HEK293 (cell line): Measurements from ENCODE around the gene REX1BD.

Experiments
- CTCF ChIA-PET: fragments of 350-600 bp; formaldehyde crosslinking; extraction: SDS; loops from one replicate; lab custom pipeline; 2021; ENCODE audit warnings: antibody characterized with exemption; lab: Yijun Ruan, JAX
- POLR2A ChIA-PET: fragments of 300-600 bp; formaldehyde crosslinking; extraction: SDS; loops from one replicate; lab custom pipeline; 2020; ENCODE audit warnings: antibody characterized with exemption, inconsistent platforms; lab: Yijun Ruan, JAX
- H3K27ac ChIP-seq: fragments of 200-500 bp; sonication (Bioruptor generic); 2 replicates; pipeline ENCODE4 v1.5.1; 2014; ENCODE audit warnings: low read depth, low read length, control low read depth, inconsistent platforms; ENCODE audit errors: extremely low read depth
- H3K36me3 ChIP-seq, 2 experiments: fragments of 200-500 bp in 1 of 2; sonication (Bioruptor generic) in 1 of 2; 1 replicate in 1 of 2; 2 replicates in 1 of 2; pipeline ENCODE4 v1.5.1; 2014 to 2017; ENCODE audit warnings: inconsistent platforms in 2 of 2, low read length in 2 of 2; ENCODE audit not compliant: control insufficient read depth in 2 of 2, insufficient read depth in 1 of 2
- H3K4me1 ChIP-seq: fragments of 200-500 bp; sonication (Bioruptor generic); 2 replicates; pipeline ENCODE4 v1.5.1; 2014; ENCODE audit warnings: mild to moderate bottlenecking, low read length, inconsistent platforms; ENCODE audit not compliant: control insufficient read depth, insufficient read depth
- H3K4me3 ChIP-seq: 2 replicates; pipeline ENCODE4 v1.5.1; 2011; ENCODE audit warnings: low read depth, mild to moderate bottlenecking, control low read depth, low read length, moderate library complexity
- H3K9me3 ChIP-seq: fragments of 200-500 bp; sonication (Bioruptor generic); 2 replicates; pipeline ENCODE4 v1.5.1; 2014; ENCODE audit warnings: low read depth, low read length, inconsistent platforms; ENCODE audit not compliant: control insufficient read depth, insufficient read depth
- GLI2 ChIP-seq: fragments of 450-650 bp; formaldehyde crosslinking; IDR thresholded peaks from 2 replicates; pipeline ENCODE4; 2017; ENCODE audit warnings: missing biosample characterization, missing genetic modification characterization, low read depth, borderline replicate concordance
- GLIS1 ChIP-seq: fragments of 450-650 bp; formaldehyde crosslinking; IDR thresholded peaks from 2 replicates; pipeline ENCODE4 v1.5.1; 2016; ENCODE audit warnings: missing biosample characterization, missing genetic modification characterization
- GLIS2 ChIP-seq: fragments of 450-650 bp; formaldehyde crosslinking; IDR thresholded peaks from 2 replicates; pipeline ENCODE4 v1.5.1; 2016; ENCODE audit warnings: missing biosample characterization, missing genetic modification characterization
- KLF10 ChIP-seq: fragments of 450-650 bp; IDR thresholded peaks from 2 replicates; pipeline ENCODE4 v1.5.1; 2018; ENCODE audit warnings: missing biosample characterization, mild to moderate bottlenecking, missing genetic modification characterization
- OSR2 ChIP-seq: fragments of 450-650 bp; formaldehyde crosslinking; IDR thresholded peaks from 2 replicates; pipeline ENCODE4 v1.5.1; 2016; ENCODE audit warnings: missing biosample characterization, missing genetic modification characterization
- SP2 ChIP-seq: fragments of 450-650 bp; formaldehyde crosslinking; IDR thresholded peaks from 2 replicates; pipeline ENCODE4 v1.5.1; 2016; ENCODE audit warnings: missing biosample characterization, missing genetic modification characterization
- ZBTB17 ChIP-seq: fragments of 450-650 bp; formaldehyde crosslinking; IDR thresholded peaks from 2 replicates; pipeline ENCODE4 v1.5.1; 2016; ENCODE audit warnings: missing biosample characterization, missing genetic modification characterization
- ZBTB20 ChIP-seq: fragments of 450-650 bp; formaldehyde crosslinking; IDR thresholded peaks from 2 replicates; pipeline ENCODE4 v1.5.1; 2016; ENCODE audit warnings: missing biosample characterization, missing genetic modification characterization
- ZFP3 ChIP-seq: fragments of 450-650 bp; formaldehyde crosslinking; IDR thresholded peaks from 2 replicates; pipeline ENCODE4 v1.5.1; 2016; ENCODE audit warnings: low read depth, missing biosample characterization, missing genetic modification characterization
- ZFP41 ChIP-seq: fragments of 450-650 bp; formaldehyde crosslinking; IDR thresholded peaks from 2 replicates; pipeline ENCODE4 v1.5.1; 2016; ENCODE audit warnings: missing biosample characterization, missing genetic modification characterization, borderline replicate concordance
- ZNF114 ChIP-seq: fragments of 450-650 bp; formaldehyde crosslinking; IDR thresholded peaks from 2 replicates; pipeline ENCODE4 v1.5.0; 2017; ENCODE audit warnings: missing biosample characterization, missing genetic modification characterization
- ZNF335 ChIP-seq: fragments of 450-650 bp; formaldehyde crosslinking; conservative IDR thresholded peaks from 2 replicates; pipeline ENCODE4 v1.5.1; 2016; ENCODE audit warnings: missing biosample characterization, missing genetic modification characterization
- ZNF341 ChIP-seq: fragments of 450-650 bp; formaldehyde crosslinking; IDR thresholded peaks from 2 replicates; pipeline ENCODE4; 2016; ENCODE audit warnings: low read depth, missing biosample characterization, missing genetic modification characterization
- ZNF391 ChIP-seq: fragments of 450-650 bp; formaldehyde crosslinking; IDR thresholded peaks from 2 replicates; pipeline ENCODE4 v1.5.1; 2016; ENCODE audit warnings: low read depth, missing biosample characterization, missing genetic modification characterization, borderline replicate concordance
- ZNF521 ChIP-seq: fragments of 450-650 bp; formaldehyde crosslinking; IDR thresholded peaks from 2 replicates; pipeline ENCODE4 v1.5.1; 2017; ENCODE audit warnings: missing biosample characterization, mild to moderate bottlenecking, missing genetic modification characterization
- ZNF530 ChIP-seq: fragments of 450-650 bp; formaldehyde crosslinking; IDR thresholded peaks from 2 replicates; pipeline ENCODE4 v1.5.1; 2016; ENCODE audit warnings: low read depth, missing biosample characterization, missing genetic modification characterization
- ZNF558 ChIP-seq: fragments of 450-650 bp; formaldehyde crosslinking; IDR thresholded peaks from 2 replicates; pipeline ENCODE4 v1.5.1; 2016; ENCODE audit warnings: missing biosample characterization, missing genetic modification characterization
- ZNF561 ChIP-seq: fragments of 450-650 bp; IDR thresholded peaks from 2 replicates; pipeline ENCODE4 v1.5.1; 2018; ENCODE audit warnings: missing biosample characterization, missing genetic modification characterization, borderline replicate concordance
- ZNF600 ChIP-seq: fragments of 450-650 bp; formaldehyde crosslinking; IDR thresholded peaks from 2 replicates; pipeline ENCODE4 v1.5.1; 2016; ENCODE audit warnings: missing biosample characterization, missing genetic modification characterization
- ZNF707 ChIP-seq: fragments of 450-650 bp; formaldehyde crosslinking; IDR thresholded peaks from 2 replicates; pipeline ENCODE4 v1.5.1; 2016; ENCODE audit warnings: missing biosample characterization, missing genetic modification characterization
- ZXDB ChIP-seq: fragments of 450-650 bp; formaldehyde crosslinking; IDR thresholded peaks from 2 replicates; pipeline ENCODE4 v1.5.1; 2016; ENCODE audit warnings: missing biosample characterization, missing genetic modification characterization
- TF ChIP-seq, protein P1 (sequence below): fragments of 450-650 bp; formaldehyde crosslinking; IDR thresholded peaks from 2 replicates; pipeline ENCODE4 v1.5.1; 2016; ENCODE audit warnings: missing biosample characterization, missing genetic modification characterization

Gene REX1BD

DNA sequence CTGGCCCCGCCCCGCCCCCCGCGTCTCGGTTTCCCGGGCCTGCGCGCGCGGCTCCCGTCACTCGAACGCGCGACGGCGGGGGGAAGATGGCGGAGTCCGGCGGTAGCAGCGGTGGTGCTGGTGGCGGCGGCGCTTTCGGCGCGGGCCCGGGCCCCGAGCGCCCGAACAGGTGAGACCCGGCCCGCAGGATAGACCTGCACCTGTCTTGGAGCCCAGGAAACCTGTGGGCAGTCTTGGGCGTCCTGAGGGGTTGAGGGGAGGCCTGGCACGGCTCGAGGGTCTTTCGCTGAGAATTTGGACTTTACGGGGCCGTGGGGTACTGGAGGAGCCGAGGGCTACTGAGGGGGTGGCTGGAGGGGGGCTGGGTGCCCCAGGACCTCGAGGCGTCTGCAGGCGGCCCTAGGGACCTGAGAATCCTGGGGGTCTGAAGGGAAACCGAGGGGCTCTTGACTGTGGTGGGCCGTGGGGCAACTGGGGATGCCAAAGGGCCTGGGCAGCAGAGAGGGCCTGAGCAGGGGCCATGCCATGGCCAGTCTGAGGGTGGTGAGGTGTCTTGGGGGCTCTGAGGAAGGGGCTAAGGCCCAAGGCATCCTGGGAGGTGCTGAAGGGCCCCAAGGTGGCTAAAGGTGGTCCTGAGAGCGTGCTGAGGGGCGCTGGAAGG, 48.5 kb downstream of the REX1BD start, which contains the start of gene KLHL26 (continued):
- TF ChIP-seq ZNF391 (tag by site-specific recombination), result 0 out of 2 replicates have a peak, but pooled peaks have one; percentile 37
- TF ChIP-seq ZBTB20 (tag by site-specific recombination), result peak; percentile 36; the same call in 1 of the 2 replicates
- no peak for TF ChIP-seq GLI2 (tag by site-specific recombination)
- no peak for TF ChIP-seq ZNF530 (tag by site-specific recombination)
- TF ChIP-seq ZFP41 (tag by site-specific recombination), result no peak
- TF ChIP-seq ZXDB (tag by site-specific recombination), result 0 out of 2 replicates have a peak, but pooled peaks have one; percentile 35
- TF ChIP-seq GLIS2, result peak; percentile 67

DNA sequence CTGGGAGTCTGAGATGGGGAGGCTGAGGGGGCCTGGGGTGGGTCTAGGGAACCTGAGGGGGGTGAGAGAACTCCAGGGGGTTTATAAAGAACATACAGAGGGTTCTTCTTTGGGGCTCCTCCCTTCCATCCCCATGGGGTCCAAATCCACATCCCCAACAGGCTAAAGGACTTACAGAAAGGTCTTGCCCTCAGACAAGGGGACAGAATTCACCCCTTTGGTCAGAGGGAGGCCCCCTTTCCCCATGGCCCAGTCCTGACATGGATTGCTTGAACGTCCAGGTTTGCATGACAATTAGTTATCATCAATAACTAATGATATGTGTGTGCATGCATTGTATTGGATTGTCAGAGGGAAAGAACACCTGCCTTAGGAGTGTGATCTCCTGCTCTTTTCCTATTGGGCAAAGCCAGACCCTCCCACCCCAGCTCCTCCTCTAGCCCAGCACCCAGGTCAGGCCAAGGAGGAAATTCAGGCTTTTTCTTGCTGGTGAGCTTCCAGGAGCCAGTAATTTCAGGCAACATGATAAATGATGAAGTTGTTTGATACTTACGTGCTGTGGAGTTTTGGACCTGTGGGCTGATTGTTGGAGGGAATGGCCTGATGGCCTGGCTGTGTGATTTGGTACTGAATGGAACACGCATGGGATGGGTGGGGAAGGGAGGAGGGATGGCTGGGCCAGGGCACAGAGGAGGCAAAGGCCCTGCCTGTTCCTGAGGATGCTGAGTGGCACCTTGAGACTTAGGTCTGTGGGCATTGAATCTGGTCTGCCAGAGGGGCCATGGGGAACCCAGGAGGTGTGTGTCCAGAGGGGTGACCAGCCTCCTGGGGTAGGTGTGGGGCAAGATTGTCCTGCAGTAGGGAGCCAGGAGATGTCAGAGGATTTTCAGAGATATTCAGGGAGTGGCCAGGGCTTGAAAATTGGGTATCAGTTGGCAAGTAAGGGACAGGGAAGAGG, 49.4 kb downstream of the REX1BD start:
- ChIA-PET CTCF (no interaction called here), POLR2A (interaction anchor here (0.6 to 0.7 kb wide), 2 partner anchors 44 to 49 kb away, joined by 3 to 6 read pairs; no protein-coding TSS in a partner anchor)
- Histone ChIP-seq H3K4me1 (peaks cover 8% of the 10 kb centered on the region; the same call in 1 of the 2 replicates), H3K4me3 (peak overlapping the region; percentile 86), H3K9me3 (no peaks in the 10 kb centered on the region), H3K27ac (peak overlapping the region; percentile 68; the same call in 1 of the 2 replicates), H3K36me3 (no peaks in the 10 kb centered on the region; a peak in 1 of 3 replicates)
- TF ChIP-seq KLF10 (peak; percentile 47; the same call in 1 of the 2 replicates), ZNF114 (no peak), ZNF521 (tag by site-specific recombination) (no peak), ZFP3 (tag by site-specific recombination) (no peak), ZNF561 (tag by site-specific recombination) (no peak), ZNF335 (tag by site-specific recombination) (peak; percentile 26; the same call in 1 of the 2 replicates), SP2 (tag by site-specific recombination) (peak; percentile 71), GLIS1 (tag by site-specific recombination) (peak; percentile 59), ZNF341 (tag by site-specific recombination) (no peak), OSR2 (tag by site-specific recombination) (no peak), ZBTB17 (0 out of 2 replicates have a peak, but pooled peaks have one; percentile 28), ZNF600 (tag by site-specific recombination) (peak; percentile 60), ZNF558 (tag by site-specific recombination) (no peak), GLIS2 (0 out of 2 replicates have a peak, but pooled peaks have one; percentile 4), ZNF707 (tag by site-specific recombination) (no peak)
- TF ChIP-seq, protein P1, sequence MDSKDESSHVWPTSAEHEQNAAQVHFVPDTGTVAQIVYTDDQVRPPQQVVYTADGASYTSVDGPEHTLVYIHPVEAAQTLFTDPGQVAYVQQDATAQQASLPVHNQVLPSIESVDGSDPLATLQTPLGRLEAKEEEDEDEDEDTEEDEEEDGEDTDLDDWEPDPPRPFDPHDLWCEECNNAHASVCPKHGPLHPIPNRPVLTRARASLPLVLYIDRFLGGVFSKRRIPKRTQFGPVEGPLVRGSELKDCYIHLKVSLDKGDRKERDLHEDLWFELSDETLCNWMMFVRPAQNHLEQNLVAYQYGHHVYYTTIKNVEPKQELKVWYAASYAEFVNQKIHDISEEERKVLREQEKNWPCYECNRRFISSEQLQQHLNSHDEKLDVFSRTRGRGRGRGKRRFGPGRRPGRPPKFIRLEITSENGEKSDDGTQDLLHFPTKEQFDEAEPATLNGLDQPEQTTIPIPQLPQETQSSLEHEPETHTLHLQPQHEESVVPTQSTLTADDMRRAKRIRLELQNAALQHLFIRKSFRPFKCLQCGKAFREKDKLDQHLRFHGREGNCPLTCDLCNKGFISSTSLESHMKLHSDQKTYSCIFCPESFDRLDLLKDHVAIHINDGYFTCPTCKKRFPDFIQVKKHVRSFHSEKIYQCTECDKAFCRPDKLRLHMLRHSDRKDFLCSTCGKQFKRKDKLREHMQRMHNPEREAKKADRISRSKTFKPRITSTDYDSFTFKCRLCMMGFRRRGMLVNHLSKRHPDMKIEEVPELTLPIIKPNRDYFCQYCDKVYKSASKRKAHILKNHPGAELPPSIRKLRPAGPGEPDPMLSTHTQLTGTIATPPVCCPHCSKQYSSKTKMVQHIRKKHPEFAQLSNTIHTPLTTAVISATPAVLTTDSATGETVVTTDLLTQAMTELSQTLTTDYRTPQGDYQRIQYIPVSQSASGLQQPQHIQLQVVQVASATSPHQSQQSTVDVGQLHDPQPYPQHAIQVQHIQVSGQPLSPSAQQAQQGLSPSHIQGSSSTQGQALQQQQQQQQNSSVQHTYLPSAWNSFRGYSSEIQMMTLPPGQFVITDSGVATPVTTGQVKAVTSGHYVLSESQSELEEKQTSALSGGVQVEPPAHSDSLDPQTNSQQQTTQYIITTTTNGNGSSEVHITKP (tag by site-specific recombination), result peak; percentile 91
